SK-MEL-5 (cell line): ENCODE measurements around the gene CTNNA3. TPM values are rescaled to one million over a fixed set of nuclear protein-coding genes. Genes with fewer than 3 reads are reported as not detected.
A peak's percentile ranks its signal among the peaks of the same experiment; 100 is the strongest.

Experiments used
- DNase-seq: peaks from one replicate; pipeline ENCODE4 v3.0.0-alpha.2; 2016; ENCODE audit warnings: low read depth, low spot score
- in situ Hi-C: cut with HindIII; loops from 2 replicates; pipeline ENCODE4 v1.10.0; 2016; ENCODE audit warnings: low sequenced_read_pairs, high pct_unique_total_duplicates, low pct_unique_long_range_greater_than_20kb
- total RNA-seq: library from RNA; depleted of rRNA; stranded (reverse); fragments of >200 nt; shearing (Covaris generic); gene quantifications from 2 replicates; pipeline ENCODE4 v1.2.3, GENCODE V29; 2014

Gene CTNNA3
- total RNA-seq, 1 experiment from 2014 or later: not detected

GRCh38 chr10:66180581-66181318 lies 1515.2 kb downstream of the CTNNA3 start:
- in situ Hi-C loops: no loop called here
- DNase-seq: peak; percentile 72

GRCh38 chr10:66180021-66180420 lies 1516.0 kb downstream of the CTNNA3 start:
- in situ Hi-C loops: no loop called here
- no peak for DNase-seq

- in situ Hi-C loops: no loop called here
- no peak for DNase-seq
Measured at GRCh38 chr10:66176772-66177171, 1519.2 kb downstream of the CTNNA3 start.

- in situ Hi-C loops: no loop called here
- DNase-seq: no peak
Measured at GRCh38 chr10:66167816-66168215, 1528.2 kb downstream of the CTNNA3 start.

GRCh38 chr10:66162560-66163143 lies 1533.3 kb downstream of the CTNNA3 start:
- no peak for DNase-seq
- in situ Hi-C loops: no loop called here

GRCh38 chr10:66151346-66151745 lies 1544.6 kb downstream of the CTNNA3 start:
- no peak for DNase-seq
- in situ Hi-C loops: no loop called here

- no peak for DNase-seq
- in situ Hi-C loops: no loop called here
Measured at GRCh38 chr10:66148312-66148711, 1547.7 kb downstream of the CTNNA3 start.

- DNase-seq: no peak
- in situ Hi-C loops: no loop called here
Measured at GRCh38 chr10:66144016-66144415, 1552.0 kb downstream of the CTNNA3 start.

- DNase-seq: no peak
- in situ Hi-C loops: no loop called here
Measured at GRCh38 chr10:66102756-66103155, 1593.2 kb downstream of the CTNNA3 start.

- in situ Hi-C loops: no loop called here
- no peak for DNase-seq
Measured at GRCh38 chr10:66098595-66099480, 1597.2 kb downstream of the CTNNA3 start.

GRCh38 chr10:66095610-66096009 lies 1600.4 kb downstream of the CTNNA3 start:
- DNase-seq: no peak
- in situ Hi-C loops: no loop called here

GRCh38 chr10:66085906-66086305 lies 1610.1 kb downstream of the CTNNA3 start:
- in situ Hi-C loops: no loop called here
- DNase-seq: no peak

- in situ Hi-C loops: no loop called here
- DNase-seq: no peak
Measured at GRCh38 chr10:66071907-66072306, 1624.1 kb downstream of the CTNNA3 start.

- in situ Hi-C loops: no loop called here
- no peak for DNase-seq
Measured at GRCh38 chr10:66058594-66058993, 1637.4 kb downstream of the CTNNA3 start.

GRCh38 chr10:66049335-66049734 lies 1646.7 kb downstream of the CTNNA3 start:
- DNase-seq: no peak
- in situ Hi-C loops: no loop called here

- in situ Hi-C loops: no loop called here
- DNase-seq: no peak
Measured at GRCh38 chr10:66045859-66046258, 1650.1 kb downstream of the CTNNA3 start.

GRCh38 chr10:66041771-66042170 lies 1654.2 kb downstream of the CTNNA3 start:
- no peak for DNase-seq
- in situ Hi-C loops: no loop called here

- no peak for DNase-seq
- in situ Hi-C loops: no loop called here
Measured at GRCh38 chr10:66038623-66039022, 1657.4 kb downstream of the CTNNA3 start.
